Suprapubic skin (tissue), 4 donors: ENCODE results near the gene IL9.

Experiments used
- POLR2A ChIP-seq, 2 donors: fragments of 450-650 bp; IDR thresholded peaks; one replicate each; pipeline ENCODE4 v1.6.1; 2017; ENCODE audit warnings: antibody characterized with exemption in 2 of 2, mild to moderate bottlenecking in 2 of 2, moderate library complexity in 2 of 2
- POLR2AphosphoS5 ChIP-seq, 3 donors: sonication (generic); formaldehyde crosslinking; IDR thresholded peaks; one replicate each; pipeline ENCODE4 v1.6.1; 2017; ENCODE audit warnings: antibody characterized with exemption in 3 of 3
- TF ChIP-seq, protein P1 (sequence below), 2 donors: fragments of 200-600 bp in 1 of 2; fragments of 450-650 bp in 1 of 2; sonication (generic) in 1 of 2; IDR thresholded peaks; one replicate each; pipeline ENCODE4 v1.5.1; 2016 to 2019; ENCODE audit warnings: antibody characterized with exemption in 2 of 2, mild to moderate bottlenecking in 1 of 2, moderate library complexity in 1 of 2

- TF ChIP-seq, protein P1, sequence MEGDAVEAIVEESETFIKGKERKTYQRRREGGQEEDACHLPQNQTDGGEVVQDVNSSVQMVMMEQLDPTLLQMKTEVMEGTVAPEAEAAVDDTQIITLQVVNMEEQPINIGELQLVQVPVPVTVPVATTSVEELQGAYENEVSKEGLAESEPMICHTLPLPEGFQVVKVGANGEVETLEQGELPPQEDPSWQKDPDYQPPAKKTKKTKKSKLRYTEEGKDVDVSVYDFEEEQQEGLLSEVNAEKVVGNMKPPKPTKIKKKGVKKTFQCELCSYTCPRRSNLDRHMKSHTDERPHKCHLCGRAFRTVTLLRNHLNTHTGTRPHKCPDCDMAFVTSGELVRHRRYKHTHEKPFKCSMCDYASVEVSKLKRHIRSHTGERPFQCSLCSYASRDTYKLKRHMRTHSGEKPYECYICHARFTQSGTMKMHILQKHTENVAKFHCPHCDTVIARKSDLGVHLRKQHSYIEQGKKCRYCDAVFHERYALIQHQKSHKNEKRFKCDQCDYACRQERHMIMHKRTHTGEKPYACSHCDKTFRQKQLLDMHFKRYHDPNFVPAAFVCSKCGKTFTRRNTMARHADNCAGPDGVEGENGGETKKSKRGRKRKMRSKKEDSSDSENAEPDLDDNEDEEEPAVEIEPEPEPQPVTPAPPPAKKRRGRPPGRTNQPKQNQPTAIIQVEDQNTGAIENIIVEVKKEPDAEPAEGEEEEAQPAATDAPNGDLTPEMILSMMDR (IDR thresholded peaks at IDR 0.05): no peak
- no peak for TF ChIP-seq POLR2A (IDR thresholded peaks at IDR 0.05)
- no peak for TF ChIP-seq POLR2AphosphoS5 (IDR thresholded peaks at IDR 0.05)
Measured at GRCh38 chr5:135937245-135937911, 41.7 kb upstream of the IL9 start.
